Measurements from ENCODE around the gene HPS3.
"Not testable (repeated sequence)": the region's sequence is repeated elsewhere in the genome, so short reads cannot be mapped to it uniquely, and the experiment has no call there.

The HPS3 gene

GRCh38 chr3:149195221-149195620, 65.8 kb downstream of the HPS3 start:
- Mint-ChIP-seq H3K27me3 (peaks cover 7% of the 10 kb centered on the region), H3K4me3 (no peak overlapping the region), H3K4me1 (no peaks in the 10 kb centered on the region), H3K27ac (no peak overlapping the region), H3K36me3 (ENCODE audit: low read depth) (no peaks in the 10 kb centered on the region), H3K9me3 (no peaks in the 10 kb centered on the region)
- ATAC-seq (no peak), DNase-seq (no peak)

GRCh38 chr3:149196805-149197592, 67.6 kb downstream of the HPS3 start:
- H3K9me3 Mint-ChIP-seq; H3K4me3 Mint-ChIP-seq; H3K36me3 Mint-ChIP-seq (ENCODE audit: low read depth); H3K4me1 Mint-ChIP-seq; DNase-seq; ATAC-seq; H3K27me3 Mint-ChIP-seq; H3K27ac Mint-ChIP-seq: not testable (repeated sequence)

- no peak for ATAC-seq
- peaks cover 11% of the 10 kb centered on the region for H3K27me3 Mint-ChIP-seq
These were observed 68.2 kb downstream of the HPS3 start for GRCh38 chr3:149197669-149198068.

GRCh38 chr3:149198611-149199010, 69.2 kb downstream of the HPS3 start:
- Mint-ChIP-seq H3K4me1 (peaks cover 7% of the 10 kb centered on the region), H3K27ac (no peak overlapping the region), H3K27me3 (peaks cover 11% of the 10 kb centered on the region), H3K36me3 (ENCODE audit: low read depth) (no peaks in the 10 kb centered on the region), H3K4me3 (no peak overlapping the region), H3K9me3 (no peaks in the 10 kb centered on the region)
- DNase-seq (no peak), ATAC-seq (no peak)

More at GRCh38 chr3:149197669-149198068, 68.2 kb downstream of the HPS3 start:
- Mint-ChIP-seq H3K4me3 (no peak overlapping the region), H3K4me1 (peaks cover 3% of the 10 kb centered on the region), H3K9me3 (no peaks in the 10 kb centered on the region), H3K36me3 (ENCODE audit: low read depth) (no peaks in the 10 kb centered on the region), H3K27ac (no peak overlapping the region)
- DNase-seq: no peak

GRCh38 chr3:149199474-149199873, 70.0 kb downstream of the HPS3 start:
- DNase-seq: no peak
- H3K27ac Mint-ChIP-seq: no peak overlapping the region
- peaks cover 15% of the 10 kb centered on the region for H3K4me1 Mint-ChIP-seq
- ATAC-seq: no peak
- H3K9me3 Mint-ChIP-seq: no peaks in the 10 kb centered on the region
- no peaks in the 10 kb centered on the region for H3K36me3 Mint-ChIP-seq (ENCODE audit: low read depth)
- peaks cover 11% of the 10 kb centered on the region for H3K27me3 Mint-ChIP-seq
- H3K4me3 Mint-ChIP-seq: no peak overlapping the region

- Mint-ChIP-seq H3K27ac (no peak overlapping the region), H3K9me3 (no peaks in the 10 kb centered on the region), H3K4me1 (peaks cover 16% of the 10 kb centered on the region), H3K4me3 (no peak overlapping the region), H3K27me3 (peaks cover 9% of the 10 kb centered on the region), H3K36me3 (ENCODE audit: low read depth) (no peaks in the 10 kb centered on the region)
- ATAC-seq (peak; percentile 68), DNase-seq (no peak)
These were observed 74.3 kb downstream of the HPS3 start for GRCh38 chr3:149203758-149204157.

- no peak overlapping the region for H3K27ac Mint-ChIP-seq
- no peaks in the 10 kb centered on the region for H3K9me3 Mint-ChIP-seq
- H3K4me3 Mint-ChIP-seq: no peak overlapping the region
- no peak for ATAC-seq
- H3K36me3 Mint-ChIP-seq (ENCODE audit: low read depth): no peaks in the 10 kb centered on the region
- peaks cover 9% of the 10 kb centered on the region for H3K27me3 Mint-ChIP-seq
- peaks cover 16% of the 10 kb centered on the region for H3K4me1 Mint-ChIP-seq
- DNase-seq: no peak
These were observed 75.1 kb downstream of the HPS3 start for GRCh38 chr3:149204390-149204991.

- Mint-ChIP-seq H3K4me1 (peaks cover 13% of the 10 kb centered on the region), H3K27ac (no peak overlapping the region), H3K27me3 (no peaks in the 10 kb centered on the region), H3K9me3 (no peaks in the 10 kb centered on the region), H3K36me3 (ENCODE audit: low read depth) (no peaks in the 10 kb centered on the region), H3K4me3 (no peak overlapping the region)
- DNase-seq (no peak), ATAC-seq (no peak)
These were observed 78.0 kb downstream of the HPS3 start for GRCh38 chr3:149207475-149207874.

- no peaks in the 10 kb centered on the region for H3K27me3 Mint-ChIP-seq
- DNase-seq (no peak), ATAC-seq (no peak)
- no peak overlapping the region for H3K27ac Mint-ChIP-seq
- no peaks in the 10 kb centered on the region for H3K9me3 Mint-ChIP-seq
- no peak overlapping the region for H3K4me3 Mint-ChIP-seq
- peaks cover 2% of the 10 kb centered on the region for H3K4me1 Mint-ChIP-seq
- no peaks in the 10 kb centered on the region for H3K36me3 Mint-ChIP-seq (ENCODE audit: low read depth)
These were observed 80.0 kb downstream of the HPS3 start for GRCh38 chr3:149209431-149209830.

GRCh38 chr3:149212386-149212785, 82.9 kb downstream of the HPS3 start:
- no peak for ATAC-seq
- H3K27me3 Mint-ChIP-seq: no peaks in the 10 kb centered on the region
- no peaks in the 10 kb centered on the region for H3K4me1 Mint-ChIP-seq
- H3K27ac Mint-ChIP-seq: no peak overlapping the region
- H3K36me3 Mint-ChIP-seq (ENCODE audit: low read depth): no peaks in the 10 kb centered on the region
- no peaks in the 10 kb centered on the region for H3K9me3 Mint-ChIP-seq
- no peak for DNase-seq
- H3K4me3 Mint-ChIP-seq: no peak overlapping the region

- no peaks in the 10 kb centered on the region for H3K27me3 Mint-ChIP-seq
- H3K27ac Mint-ChIP-seq: no peak overlapping the region
- ATAC-seq (no peak), DNase-seq (no peak)
- no peaks in the 10 kb centered on the region for H3K36me3 Mint-ChIP-seq (ENCODE audit: low read depth)
- H3K9me3 Mint-ChIP-seq: no peaks in the 10 kb centered on the region
- H3K4me3 Mint-ChIP-seq: no peak overlapping the region
- no peaks in the 10 kb centered on the region for H3K4me1 Mint-ChIP-seq
These were observed 85.3 kb downstream of the HPS3 start for GRCh38 chr3:149214702-149215101.

- Mint-ChIP-seq H3K27ac (no peak overlapping the region), H3K36me3 (ENCODE audit: low read depth) (no peaks in the 10 kb centered on the region), H3K4me1 (no peaks in the 10 kb centered on the region), H3K9me3 (no peaks in the 10 kb centered on the region), H3K27me3 (no peaks in the 10 kb centered on the region), H3K4me3 (no peak overlapping the region)
- DNase-seq (no peak), ATAC-seq (no peak)
These were observed 86.1 kb downstream of the HPS3 start for GRCh38 chr3:149215515-149215914.

GRCh38 chr3:149216193-149216869, 86.9 kb downstream of the HPS3 start:
- H3K4me1 Mint-ChIP-seq: no peaks in the 10 kb centered on the region
- no peak overlapping the region for H3K4me3 Mint-ChIP-seq
- ATAC-seq: no peak
- H3K27me3 Mint-ChIP-seq: no peaks in the 10 kb centered on the region
- no peaks in the 10 kb centered on the region for H3K36me3 Mint-ChIP-seq (ENCODE audit: low read depth)
- no peaks in the 10 kb centered on the region for H3K9me3 Mint-ChIP-seq
- no peak for DNase-seq
- H3K27ac Mint-ChIP-seq: no peak overlapping the region

- no peak for ATAC-seq
- Mint-ChIP-seq H3K36me3 (ENCODE audit: low read depth) (no peaks in the 10 kb centered on the region), H3K9me3 (no peaks in the 10 kb centered on the region), H3K27ac (no peak overlapping the region), H3K4me3 (no peak overlapping the region), H3K27me3 (no peaks in the 10 kb centered on the region), H3K4me1 (no peaks in the 10 kb centered on the region)
- no peak for DNase-seq
These were observed 87.9 kb downstream of the HPS3 start for GRCh38 chr3:149217347-149217746.

Measured in activated naive CD8-positive, alpha-beta T cell treated with anti-CD3 and anti-CD28 coated beads, Interleukin-2, amount 50 U/mL, for 24 hours (primary cell).